D341Med (cell line): ENCODE data around the gene NEMP1.
"Not testable (repeated sequence)": the region's sequence is repeated elsewhere in the genome, so short reads cannot be mapped to it uniquely, and the experiment has no call there.

ENCODE experiments used
- DNase-seq: peaks from one replicate; pipeline ENCODE4 v3.0.0; 2012; ENCODE audit warnings: low spot score

Gene NEMP1

DNA sequence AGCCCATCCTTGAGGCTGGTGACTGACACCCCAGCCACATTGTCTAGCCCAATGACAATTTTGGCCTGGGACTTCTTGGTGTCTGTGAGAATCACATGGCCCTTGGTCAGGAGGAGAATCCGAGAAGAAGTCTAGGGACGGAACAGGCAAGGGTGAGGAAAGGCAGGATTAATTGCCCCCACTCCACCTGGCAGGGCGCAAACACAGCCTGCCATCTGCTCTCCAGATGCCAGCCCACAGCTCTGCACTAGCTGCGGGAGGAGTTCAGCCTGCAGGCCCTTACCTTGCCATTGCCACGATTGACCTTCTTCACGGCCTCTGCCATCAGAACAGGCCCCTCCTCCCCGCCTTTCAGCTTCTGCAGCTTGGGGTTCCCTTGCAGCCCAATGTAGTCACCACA lies 49.1 kb downstream of the NEMP1 start:
- peak; percentile 63 for DNase-seq

DNA sequence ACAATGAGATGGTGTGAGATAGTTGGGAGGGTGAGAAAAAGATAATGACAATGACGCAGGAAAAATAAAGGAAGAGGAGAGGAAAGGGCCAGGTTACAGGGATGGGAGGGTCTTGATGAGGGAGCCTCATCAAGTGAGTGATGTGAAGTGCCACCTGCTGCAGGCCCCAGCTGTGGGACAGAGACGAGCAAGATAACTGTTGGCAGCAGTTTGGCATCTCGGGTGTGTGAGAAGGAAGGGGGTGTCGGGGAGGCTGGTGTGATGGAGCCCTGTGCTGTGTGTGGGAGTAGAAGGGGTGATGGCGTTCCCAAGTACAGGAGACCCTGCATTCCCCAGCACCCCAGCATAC lies 50.8 kb downstream of the NEMP1 start:
- DNase-seq, result no peak

DNA sequence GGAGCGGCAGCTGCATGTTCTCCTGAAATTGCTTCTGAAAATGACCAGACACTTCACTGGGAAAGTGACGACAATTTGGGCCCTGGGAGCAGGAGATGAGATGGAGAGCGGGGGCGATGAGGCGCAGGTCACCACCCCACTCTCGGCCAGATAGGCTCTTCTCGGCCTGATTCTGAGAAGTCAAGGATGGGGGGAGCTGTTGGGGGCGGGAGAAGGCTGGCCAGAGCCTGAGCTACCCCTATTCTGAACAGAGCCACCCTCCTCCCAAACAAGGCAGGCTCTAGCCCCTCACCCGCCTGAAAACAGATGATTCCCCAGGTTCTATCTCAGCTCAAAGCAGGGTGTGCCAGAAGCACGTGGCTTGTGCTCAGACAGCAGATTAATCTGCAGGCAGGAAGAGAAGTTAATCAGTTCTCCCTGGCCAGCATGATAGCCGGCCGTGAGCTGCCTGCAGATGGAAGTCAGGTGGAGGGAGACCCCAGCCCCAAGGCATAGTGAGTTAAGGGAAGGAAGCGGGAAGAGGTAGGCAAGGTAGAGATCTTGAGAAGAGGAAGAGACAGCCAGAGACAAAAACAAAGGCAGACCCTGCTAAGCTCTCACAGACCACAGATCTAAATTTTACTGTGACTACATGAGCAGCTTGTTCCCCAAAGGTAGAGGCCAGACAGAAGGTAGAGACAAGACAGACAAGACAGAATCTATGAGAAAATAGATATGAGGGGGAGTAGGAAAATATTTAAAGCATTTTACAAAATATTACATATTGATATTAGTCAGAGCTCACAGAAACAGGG lies 51.4 kb downstream of the NEMP1 start:
- peak; percentile 62 for DNase-seq

DNA sequence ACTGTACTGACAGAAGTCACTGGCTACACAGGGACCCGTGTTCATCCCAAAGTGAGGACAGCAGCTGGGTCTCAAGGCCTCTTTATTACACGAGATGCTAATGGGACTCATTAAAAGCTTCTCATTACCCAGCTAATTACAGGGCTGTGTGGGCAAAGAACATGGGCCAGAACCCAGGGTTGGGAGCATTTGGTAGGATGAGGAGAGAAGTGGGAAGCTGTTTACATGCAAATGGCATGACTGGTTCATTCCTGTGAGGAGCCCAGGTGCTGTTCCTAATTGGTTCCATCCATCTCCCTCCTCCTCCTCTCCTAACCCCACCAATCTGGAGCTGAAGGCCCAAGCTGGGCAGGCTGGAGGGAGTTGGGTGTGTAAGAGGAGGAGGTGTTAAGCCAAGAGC lies 53.4 kb downstream of the NEMP1 start:
- no peak for DNase-seq

DNA sequence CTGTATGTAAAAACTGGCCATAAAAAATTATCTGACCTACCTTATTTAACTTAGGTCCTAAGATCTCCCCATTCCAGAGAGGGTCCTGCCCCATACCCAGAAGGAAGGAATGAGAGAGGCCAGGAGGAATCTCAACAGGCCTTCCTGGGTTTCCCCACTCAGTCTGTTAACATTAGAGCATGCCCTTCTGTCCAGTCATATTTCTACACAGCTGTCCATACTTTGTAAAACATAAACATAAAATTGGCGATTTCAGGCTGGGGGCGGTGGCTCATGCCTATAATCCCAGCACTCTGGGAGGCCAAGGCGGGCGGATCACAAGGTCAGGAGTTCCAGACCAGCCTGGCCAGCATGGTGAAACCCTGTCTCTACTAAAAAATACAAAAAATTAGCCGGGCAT lies 56.3 kb downstream of the NEMP1 start:
- DNase-seq, result not testable (repeated sequence)

DNA sequence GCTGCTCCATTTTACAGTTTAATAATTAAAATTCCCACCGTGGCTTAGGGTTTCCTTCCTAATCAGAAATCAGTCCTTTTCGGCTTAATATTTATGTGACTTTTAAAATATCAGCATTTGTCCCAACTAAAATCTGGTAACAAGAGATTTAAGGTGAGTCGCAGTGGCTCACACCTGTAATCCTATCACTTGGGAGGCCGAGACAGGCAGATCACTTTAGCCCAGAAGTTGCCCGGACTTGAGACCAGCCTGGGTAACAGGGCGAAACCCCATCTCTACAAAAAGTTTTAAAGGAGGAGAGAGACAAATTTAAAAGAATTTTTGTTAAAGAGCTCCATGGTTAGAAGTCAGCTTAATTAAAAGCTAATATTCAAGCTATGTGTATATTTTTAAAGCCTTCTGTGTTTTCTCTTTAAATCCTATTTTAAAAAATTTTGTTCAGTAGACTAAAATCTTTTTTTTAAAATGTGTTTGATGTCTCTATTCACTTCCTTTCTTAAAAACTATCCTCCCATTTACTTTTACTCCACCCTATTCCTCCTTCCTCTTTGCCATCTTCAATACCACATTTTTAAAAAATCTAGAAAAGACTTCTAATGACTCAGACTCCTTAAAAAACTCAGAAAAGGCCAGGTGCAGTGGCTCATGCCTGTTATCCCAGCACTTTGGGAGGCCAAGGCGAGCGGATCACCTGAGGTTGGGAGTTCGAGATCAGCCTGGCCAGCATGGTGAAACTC lies 58.4 kb downstream of the NEMP1 start:
- no peak for DNase-seq

DNA sequence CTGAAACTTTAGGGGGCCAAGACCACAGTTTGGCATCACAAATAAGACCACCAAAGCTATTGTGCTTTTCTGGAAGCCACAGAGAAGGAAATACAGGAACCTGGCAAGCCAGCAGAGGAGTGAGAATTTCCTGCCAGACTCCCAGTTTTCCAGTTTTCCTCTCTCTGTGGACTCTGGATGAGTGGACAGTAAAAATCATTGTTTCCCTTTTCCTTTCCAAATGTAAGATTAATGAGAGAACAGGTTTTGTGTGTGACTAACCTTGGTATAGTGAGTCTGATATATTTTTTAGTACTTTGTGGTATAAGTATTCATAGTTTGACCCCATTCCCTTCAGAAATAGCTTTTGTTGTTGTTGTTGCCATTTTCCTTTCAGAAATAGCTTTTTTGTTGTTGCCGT lies 59.7 kb downstream of the NEMP1 start:
- no peak for DNase-seq

DNA sequence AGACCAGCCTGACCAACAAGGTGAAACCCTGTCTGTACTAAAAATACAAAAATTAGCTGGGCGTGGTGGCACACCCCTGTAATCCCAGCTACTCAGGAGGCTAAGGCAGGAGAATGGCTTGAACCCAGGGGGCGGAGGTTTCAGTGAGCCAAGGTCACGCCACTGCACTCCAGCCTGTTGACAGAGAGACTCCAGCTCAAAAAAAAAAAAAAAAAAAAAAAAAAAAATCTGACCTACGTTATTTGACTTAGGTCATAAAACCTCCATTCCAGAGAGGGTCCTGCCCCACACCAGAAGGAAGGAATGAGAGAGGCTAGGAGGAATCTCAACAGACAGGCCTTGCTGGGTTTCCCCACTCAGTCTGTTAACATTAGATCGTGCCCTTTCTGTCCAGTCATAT lies 60.2 kb downstream of the NEMP1 start:
- DNase-seq, result not testable (repeated sequence)

DNA sequence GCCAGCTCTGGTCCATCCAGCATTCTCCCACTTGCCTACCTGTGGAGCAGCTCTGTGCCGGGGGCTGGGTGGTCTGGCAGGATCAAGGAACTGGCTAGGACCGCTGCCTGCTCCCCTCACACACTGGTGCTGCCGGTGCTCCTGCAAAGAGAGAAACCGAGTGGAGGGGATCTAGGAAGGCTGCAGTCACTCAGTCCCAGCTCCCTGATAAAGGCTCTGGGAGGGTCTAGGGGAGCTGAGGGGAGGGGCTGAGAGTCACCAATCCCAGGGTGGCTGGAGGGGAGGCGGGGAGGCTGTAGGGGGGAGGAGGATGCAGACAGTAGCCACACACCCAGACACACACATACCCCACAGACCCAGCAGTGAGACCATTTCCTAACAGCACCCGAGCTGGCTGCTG lies 62.2 kb downstream of the NEMP1 start, which contains the start of gene TAC3:
Gene TAC3, minus strand, starts transcription at position 182 of the 400 bp plus-strand sequence. CDS start 732 bp downstream, outside the sequence.
- no peak for DNase-seq

DNA sequence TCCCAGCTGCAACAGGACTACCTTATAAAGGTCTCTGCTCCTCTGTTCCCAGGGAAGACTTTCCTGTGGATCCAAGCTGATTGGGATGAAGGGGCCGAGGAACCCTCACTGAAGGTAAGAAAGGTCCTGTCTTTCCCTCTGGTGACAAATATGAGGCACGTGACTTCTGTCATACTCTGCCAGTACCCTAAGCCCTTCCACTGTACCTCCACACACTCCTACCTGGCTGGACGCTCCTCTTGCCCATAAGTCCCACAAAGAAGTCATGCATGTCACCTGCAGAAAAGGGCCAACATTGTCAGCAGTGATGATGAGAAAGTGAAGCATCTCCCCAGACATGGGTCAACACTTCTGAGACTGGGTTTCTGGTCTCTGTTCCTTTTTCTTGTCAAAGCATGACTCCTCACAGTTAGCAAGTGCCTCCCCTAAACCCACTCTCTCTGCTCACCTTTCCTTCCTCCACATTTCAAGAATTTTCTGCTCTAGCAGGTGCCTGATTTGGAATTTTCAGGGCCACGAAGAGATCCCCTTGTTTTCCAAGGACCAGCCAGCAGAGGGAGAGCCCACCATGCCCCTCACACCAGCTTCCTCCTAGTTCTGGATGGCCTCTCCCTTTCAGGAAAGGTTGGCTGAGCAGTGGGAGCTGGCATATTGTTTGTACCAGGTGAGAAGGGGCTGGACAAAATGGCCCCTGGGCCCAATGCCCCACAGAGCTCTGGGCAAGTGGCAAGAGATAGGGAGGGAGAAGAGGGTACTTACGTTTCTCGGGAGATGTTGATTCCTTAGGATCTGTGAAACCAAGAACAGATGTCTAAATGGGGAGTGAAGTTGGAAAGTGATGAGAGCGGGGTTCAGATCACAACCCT lies 65.8 kb downstream of the NEMP1 start:
- DNase-seq, result no peak

DNA sequence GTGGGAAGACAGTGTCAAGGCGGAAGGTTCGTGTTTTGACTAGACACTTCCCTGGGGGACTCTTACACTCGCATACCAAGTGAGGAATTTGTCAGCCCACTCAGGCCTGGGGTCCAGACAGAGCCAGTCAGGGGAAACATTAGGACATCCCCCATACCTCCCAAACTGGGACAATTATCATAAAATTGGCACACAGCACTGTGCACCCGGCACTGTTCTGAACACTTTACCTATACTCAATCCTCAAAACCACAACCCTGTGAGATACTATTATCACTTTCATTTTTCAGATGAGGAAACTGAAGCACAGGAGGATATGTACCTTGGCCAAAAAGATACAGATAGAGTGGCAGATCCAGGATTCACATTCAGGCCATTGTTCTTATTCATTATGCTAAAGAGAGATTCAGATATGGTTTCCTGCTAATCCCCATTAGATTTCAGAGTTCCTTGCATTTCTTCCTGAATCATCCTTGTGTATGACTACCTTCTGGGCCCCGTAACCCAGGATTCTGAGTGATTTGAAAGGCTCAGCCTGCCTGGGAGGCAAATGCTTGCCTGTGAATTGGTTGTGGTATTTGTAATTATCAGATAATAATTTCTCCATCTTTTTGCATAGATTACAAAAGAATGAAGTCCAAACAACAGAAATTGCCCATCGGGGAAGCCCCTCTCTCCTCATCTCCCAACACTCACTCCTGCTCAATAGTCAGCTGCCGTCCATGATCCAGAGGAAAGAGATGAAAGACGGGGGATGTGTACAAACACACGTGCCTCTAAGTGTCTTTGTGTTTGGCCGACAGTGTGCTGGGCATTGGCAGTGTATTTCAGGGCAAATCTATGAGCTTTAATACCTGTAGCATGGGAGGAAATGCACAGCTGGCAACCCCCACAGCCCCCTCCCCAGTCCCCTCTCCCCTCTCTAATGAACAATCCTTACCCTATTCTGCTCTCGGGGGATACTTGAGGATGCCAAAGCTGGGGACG lies 66.9 kb downstream of the NEMP1 start:
- no peak for DNase-seq

DNA sequence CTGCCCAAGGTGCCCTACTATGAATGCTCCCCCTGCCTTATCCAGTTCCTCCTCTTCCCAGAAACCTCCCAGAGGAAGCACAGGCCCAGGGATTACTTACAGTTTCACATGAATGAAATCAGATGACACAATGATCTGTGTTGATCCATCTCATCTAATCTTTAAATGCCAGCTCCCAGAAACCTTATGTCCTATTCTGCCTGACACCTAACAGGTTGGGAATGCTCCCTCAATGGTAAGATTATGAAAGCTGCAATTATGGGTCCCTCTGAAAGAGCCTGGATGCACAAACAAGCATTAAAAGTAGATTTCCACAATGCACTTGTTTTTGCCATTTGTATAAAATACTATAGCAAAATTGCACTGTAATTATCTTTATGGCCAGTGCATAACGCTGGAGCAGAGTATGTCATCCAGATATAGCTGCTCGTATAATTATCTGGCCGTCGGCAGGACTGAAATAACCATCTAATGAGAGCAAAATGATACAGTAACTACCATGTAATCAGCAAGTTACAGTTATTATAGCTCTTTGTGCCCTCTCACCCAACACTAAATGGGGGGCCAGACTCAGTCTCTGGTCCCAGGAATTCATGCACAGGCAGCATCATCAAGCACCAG lies 67.9 kb downstream of the NEMP1 start:
- no peak for DNase-seq

DNA sequence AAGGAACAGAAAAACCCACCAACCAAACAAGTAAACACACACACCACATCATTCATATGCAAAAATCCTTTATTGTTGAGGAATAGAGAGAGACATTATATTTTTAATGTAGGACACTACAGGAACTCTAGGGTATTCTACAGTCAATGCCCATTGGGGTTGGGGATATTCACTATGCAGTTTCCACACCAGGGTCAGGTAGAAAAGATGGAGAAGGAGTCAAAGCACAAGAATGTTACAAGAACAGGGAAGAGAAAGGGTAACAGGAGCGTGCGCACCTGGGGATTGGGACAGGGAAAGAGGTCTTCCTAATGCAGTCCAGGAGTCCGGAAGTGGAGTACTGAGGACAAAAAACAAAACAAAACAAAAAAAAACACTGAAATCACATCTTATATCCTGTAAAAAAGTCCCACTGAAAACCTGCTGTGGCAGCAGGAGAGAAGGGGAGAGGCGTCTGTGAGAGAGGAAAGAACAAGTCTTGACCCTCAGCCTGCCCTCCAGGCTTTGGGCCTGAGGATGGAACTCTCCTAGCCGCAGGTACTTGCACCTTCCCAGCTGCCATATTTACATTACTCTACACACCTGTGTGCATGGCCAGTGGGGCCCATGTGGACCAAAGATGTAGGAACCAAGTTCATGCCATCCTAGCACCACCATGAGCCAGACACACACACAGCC lies 68.5 kb downstream of the NEMP1 start:
- DNase-seq, result no peak

DNA sequence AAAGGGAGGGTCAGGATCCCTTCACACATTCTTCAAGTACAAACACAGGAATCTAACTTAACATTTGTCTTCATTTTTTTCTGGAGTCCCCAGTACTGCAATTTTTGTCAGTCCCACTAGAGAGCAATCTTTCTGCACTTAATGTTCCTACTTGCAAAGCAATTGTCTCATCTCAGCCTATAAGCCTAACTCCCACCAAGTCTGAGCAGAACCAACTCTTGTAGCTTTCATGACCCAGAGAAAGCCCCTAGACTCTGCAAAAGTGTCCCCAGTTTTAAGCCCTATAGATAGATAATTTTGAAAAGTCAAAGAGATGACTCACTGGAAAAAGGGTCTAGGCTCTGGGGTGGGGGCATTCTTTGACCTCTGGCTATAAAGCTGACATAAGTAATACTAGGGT lies 70.4 kb downstream of the NEMP1 start:
- DNase-seq, result peak; percentile 68

DNA sequence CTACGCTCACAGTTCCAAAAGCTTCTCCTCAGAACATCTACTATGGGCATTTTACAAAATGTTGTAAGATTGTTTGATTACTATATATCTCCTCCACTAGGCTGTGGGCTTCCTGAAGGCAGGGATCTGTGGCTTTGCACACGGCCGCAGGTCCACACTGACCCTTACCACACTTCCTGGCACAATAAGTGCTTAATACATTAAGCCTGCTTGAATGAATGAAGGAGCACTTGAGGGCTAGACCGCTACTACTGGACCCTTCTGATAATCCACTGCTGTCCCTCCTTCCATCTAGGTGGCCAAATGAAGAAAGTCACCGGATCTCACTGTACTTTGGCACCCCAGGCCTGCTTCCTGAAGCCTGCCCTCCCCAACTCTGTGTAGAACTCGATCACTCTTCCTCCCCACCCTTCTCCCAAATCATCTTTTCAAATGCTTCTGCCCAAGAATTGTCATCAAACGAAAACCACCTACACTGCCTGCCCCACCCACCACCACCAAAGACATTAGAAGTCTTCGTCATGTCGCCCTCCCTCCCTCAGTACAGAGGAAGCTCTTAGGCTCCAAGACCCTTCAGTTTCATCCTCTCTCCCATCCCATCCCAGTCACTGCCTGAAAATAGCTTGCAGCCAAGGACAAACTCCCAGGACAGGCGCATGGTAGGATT lies 71.6 kb downstream of the NEMP1 start:
- no peak for DNase-seq

DNA sequence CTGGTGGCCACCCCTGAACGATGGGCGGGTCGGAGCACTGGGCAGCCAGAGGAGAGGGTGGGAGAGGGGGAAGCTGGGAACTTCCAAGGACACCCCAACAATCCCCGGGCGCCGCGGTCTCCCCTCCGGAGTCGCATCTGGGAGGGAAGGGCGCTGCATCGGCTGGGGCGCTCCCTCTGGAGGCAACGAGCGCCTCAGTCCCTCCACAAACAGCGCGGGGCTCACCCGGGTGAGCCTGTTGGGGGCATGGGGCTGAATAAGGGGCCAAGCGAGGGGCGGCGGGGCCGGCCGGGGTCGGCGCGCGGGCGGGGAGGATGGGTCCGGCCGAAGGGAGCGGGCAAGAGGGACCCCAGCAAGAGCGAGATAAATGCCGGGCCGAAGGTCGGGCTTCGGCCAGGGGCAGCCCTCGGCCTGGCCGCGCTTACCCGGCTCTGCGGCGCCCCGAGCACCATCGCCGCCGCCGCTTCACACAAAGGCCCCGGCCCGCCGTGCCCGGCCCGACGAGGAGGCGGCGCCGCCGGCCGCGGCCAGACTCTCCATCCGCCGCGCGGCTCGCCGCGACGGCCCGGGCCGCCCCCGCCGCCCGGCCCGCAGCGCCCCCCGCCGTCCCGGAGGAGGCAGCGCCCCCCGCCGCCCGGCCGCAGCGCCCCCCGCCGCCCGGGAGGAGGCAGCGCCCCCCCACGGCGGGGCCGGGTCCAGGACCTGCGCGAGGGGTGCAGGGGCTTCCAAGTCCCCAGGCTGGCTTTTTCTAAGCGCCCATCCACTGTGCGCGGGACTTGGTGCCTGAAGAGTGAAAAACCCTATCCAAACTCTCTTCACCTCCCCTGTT lies 72.4 kb downstream of the NEMP1 start, which contains the start of gene ZBTB39:
Gene ZBTB39, minus strand, starts transcription at position 567 of the 829 bp plus-strand sequence. CDS start 1,629 bp downstream, outside the sequence.
- DNase-seq, result peak; percentile 99
